Measurements from ENCODE around the gene IL6ST.
"Not testable (repeated sequence)": the region's sequence is repeated elsewhere in the genome, so short reads cannot be mapped to it uniquely, and the experiment has no call there.

IL6ST gene

GRCh38 chr5:56003679-56004078, 8.9 kb upstream of the IL6ST start:
- no peak for DNase-seq

GRCh38 chr5:56003179-56003578, 8.4 kb upstream of the IL6ST start:
- no peak for DNase-seq

DNA sequence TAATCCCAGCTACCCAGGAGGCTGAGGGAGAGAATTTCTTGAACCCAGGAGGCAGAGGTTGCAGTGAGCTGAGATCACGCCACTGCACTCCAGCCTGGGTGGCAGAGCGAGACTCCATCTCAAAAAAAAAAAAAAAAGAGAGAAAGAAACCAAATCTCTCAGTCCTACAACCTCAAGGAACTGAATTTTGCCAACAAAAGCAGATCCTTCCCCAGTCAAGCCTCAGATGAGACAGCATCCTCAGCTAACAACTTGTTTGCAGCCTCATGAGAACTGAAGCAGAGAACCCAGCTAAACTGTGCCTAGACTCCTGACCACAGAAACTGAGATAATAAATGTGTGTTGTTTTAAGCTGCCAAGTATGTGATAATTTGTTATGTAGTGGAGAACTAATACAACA, 7.5 kb upstream of the IL6ST start:
- no peak for DNase-seq

- DNase-seq, result not testable (repeated sequence)
Observed at GRCh38 chr5:56000221-56000620, 5.5 kb upstream of the IL6ST start.

DNA sequence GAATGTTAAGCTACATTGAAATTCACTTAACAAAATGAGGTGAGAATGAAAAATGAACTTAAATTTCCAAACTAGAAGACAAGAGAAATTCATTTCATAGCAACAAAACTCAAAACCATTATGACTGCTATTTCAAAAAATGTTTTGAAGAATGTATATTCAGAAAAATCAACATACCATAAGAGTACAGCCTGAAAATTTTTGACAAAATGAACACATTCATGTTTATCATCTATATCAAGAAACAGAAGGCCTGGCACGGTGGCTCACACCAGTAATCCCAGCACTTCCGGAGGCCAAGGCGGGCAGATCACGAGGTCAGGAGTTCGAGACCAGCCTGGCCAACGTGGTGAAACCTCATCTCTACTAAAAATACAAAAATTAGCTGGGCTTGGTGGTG, 4.2 kb upstream of the IL6ST start:
- DNase-seq, result no peak

- DNase-seq, result no peak
Observed at GRCh38 chr5:55997742-55998351, 3.1 kb upstream of the IL6ST start.

DNA sequence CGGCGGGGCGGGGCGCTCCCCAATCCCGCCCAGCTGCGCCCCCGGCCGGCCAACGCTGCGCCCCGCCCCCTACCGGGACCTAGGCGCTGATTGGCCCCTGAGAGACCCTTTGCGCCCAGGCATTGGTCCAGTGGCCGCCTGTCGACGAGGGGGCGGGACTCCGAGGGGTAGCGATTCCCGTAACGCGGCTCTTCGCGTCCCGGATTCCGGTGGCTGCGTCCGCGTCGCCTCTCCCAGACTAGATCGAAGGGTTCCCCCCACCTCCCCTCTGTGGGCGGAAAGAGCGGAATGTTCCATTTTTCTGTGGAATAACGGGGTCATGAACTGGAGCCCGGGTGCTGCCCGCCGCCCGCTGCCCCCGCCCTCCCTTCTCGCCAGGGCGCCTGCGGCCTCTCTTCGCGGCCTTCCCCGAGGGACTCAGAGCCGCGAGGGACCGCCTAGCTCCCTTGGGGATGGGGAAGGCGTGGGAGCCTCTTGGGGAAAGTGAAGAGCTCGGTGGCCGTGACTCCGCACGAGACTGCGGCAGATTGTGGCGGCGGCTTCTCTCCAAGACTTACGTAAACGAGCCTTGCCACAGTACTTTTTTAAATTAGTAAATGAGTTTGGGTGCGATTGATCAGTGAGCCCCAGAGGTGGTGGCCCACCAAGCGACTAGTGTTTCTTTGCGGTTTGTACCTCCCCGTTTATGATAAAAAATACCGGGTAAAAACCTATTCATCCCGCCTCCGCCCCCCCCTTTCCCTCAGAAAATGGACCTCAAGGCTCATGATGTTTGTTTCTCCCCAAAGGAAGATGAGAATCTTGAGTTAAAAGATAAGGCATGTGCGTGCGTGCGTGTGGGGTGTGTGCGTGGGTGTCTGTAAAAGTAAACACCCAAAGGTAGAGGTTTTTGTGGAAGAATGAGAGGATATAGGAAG, 493 bp upstream of the IL6ST start:
- peak; percentile 93 for DNase-seq

DNA sequence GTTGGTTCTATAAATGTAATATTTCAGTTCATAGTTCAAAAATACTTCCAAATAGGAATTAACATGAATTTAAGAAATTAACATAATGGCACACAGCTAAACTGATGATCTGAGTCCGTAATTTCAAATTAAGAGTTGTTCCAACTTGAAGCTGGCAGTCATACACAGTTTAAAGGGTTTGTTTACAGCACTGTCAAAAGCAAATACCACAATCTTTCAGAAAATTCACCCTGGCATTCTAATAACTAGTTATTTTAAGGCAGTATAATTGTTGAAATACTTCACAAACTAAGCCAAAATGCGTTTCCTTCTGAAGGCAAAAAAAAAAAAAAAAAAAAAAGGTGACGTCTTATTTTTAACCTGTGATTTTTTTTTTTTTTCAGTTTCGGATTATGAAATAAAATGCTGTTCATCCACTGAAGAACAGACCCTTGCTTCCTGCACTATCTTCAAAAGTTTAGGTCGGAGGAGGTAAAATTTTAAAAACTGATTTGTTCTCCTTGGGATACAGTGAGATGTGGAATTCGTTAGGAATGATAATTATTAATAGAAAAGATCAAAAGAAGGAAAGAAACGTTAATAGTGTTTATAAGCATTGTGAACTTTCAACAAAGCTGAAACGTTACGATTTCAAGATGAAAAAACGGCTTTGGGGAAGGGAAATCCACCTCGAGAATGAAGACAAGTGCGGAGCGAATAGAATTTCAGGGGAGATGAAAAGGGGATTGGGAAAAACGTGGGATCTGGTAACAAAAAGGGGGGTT, 850 bp downstream of the IL6ST start:
- no peak for DNase-seq

GRCh38 chr5:55993013-55993412, 1.8 kb downstream of the IL6ST start:
- no peak for DNase-seq

DNA sequence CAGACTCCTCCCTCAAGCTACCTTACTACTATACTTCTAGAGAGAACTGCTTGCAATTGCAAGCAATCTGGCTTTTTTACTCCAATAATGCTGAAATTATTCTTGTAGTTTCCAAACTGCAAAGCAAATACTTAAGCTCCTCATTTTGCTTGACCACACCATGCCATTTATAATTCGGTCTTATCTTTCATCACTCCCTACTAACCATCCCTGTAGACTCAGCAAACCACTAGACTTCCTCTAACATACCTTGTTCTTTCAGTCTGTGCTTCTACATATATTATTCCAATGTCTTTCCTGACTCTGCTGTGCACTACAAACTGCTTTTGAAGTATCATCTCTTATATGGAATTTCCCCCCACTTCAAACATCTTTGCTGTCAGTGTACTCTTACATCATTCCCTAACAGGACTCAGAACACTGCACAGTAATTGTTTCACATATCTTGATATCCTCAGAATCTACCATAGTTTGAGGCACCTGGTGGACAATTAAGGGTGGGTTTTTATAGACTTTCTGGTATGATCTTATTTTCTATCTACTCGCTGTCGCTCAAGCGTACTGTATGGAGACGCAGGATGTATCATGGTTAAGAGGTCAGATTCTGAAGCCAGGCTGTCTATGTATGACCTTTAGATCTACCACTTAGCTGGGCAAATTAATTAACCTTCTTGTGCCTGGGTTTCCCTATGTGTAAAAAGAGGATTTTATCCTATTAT, 2.8 kb downstream of the IL6ST start:
- DNase-seq, result no peak

DNA sequence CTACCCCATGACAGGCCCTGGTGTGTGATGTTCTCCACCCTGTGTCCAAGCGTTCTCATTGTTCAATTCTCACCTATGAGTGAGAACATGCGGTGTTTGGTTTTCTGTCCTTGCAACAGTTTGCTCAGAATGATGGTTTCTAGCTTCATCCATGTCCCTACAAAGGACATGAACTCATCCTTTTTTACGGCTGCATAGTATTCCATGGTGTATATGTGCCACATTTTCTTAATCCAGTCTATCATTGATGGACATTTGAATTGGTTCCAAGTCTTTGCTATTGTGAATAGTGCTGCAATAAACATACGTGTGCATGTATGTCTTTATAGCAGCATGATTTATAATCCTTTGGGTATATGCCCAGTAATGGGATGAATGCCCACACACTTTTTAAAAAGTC, 3.9 kb downstream of the IL6ST start:
- not testable (repeated sequence) for DNase-seq

- DNase-seq, result no peak
Observed at GRCh38 chr5:55989860-55990259, 4.9 kb downstream of the IL6ST start.

DNA sequence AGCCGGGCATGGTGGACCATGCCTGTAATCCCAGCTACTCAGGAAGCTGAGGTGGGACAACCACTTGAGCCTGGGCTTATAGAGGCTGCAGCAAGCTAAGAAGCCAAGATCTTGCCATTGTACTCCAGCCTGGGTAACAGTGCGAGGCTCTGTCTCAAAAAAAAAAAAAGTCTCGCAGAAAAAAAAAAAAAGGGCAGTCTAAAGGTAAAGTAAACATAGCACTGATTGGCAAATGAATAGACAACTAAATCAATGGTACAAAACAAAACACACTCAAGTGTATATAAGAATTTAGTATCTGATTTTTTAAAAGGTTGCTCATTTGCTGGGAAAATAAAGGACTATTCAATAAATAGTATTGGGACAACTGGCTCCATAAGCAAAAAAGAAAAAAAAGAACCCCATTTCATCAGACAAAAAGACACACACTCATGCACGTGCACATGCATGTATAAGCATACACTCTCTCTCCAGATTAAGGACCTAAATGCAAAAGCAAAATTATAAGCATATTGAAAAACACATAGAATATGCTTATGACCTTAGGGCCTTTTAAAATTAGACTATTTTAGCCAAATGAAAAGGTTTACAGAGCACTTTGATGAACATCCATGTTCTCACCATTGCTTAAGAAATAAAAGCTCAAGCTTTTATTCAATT, 5.7 kb downstream of the IL6ST start:
- no peak for DNase-seq

DNA sequence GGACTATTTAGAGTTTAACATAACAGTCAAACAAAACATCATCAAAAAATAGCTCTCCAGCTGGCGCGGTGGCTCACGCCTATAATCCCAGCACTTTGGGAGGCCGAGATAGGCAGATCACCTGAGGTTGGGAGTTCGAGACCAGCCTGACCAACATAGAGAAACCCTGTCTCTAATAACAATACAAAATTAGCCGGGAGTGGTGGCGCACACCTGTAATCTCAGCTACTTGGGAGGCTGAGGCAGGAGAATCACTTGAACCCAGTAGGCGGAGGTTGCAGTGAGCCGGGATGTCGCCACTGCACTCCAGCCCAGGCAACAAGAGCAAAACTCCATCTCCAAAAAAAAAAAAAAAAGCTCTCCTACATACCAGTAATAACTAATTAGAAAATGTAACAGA, 6.3 kb downstream of the IL6ST start:
- DNase-seq, result not testable (repeated sequence)

GRCh38 chr5:55986931-55987330, 7.8 kb downstream of the IL6ST start:
- DNase-seq, result no peak

DNA sequence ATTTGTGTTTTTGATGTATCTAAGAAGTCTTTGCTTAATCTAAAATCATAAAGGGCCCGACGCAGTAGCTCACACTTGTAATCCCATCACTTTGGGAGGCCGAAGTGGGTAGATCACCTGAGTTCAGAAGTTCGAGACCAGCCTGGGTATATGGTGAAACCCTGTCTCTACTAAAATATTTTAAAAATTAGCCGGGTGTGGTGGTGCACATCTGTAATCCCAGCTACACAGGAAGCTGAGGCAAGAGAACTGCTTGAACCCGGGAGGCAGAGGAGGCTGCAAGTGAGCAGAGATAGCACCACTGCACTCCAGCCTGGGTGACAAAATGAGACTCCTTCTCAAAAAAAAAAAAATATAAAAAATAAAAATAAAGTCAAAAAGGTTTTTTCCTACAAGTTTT, 9.6 kb downstream of the IL6ST start:
- DNase-seq, result no peak

GRCh38 chr5:55983986-55984385, 10.8 kb downstream of the IL6ST start:
- no peak for DNase-seq

DNA sequence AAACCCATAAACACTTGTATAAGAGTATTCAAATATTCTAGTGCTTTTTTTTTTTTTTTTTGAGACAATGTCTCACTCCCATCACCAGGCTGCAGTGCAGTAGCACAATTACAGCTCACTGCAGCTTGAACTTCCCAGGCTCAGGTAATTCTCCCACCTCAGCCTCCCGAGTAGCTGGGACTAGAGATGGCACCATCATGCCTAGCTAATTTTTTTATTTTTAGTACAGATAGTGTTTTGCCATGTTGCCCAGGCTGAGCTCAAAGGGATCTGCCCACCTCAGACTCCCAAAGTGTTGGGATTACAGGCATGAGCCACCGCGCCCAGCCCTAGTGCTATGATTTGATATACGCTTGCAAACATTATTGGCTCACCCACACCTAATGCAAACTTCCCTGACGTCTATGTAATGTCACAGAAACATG, 11.8 kb downstream of the IL6ST start:
- DNase-seq, result no peak

GRCh38 chr5:55973296-55973695, 21.5 kb downstream of the IL6ST start:
- no peak for DNase-seq

DNA sequence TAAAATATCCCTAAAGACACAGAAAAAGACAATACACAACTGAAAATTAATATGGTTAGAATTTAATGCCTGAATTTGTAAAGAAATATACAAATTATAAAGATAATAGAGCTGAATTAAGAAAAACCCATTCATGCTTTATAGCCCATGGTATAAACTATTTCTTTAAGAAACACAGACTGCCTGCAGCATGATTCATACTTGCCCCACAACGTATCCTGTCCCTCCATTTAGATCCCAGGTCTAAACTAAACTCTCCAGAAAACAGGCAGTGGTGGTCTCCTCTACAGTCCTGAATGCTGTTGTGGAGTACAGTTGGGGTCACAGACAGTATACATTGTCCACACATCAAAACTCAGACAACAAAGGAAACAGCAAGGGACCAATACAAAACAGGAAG, 24.8 kb downstream of the IL6ST start:
- DNase-seq, result no peak

GRCh38 chr5:55966284-55966683, 28.5 kb downstream of the IL6ST start:
- no peak for DNase-seq

DNA sequence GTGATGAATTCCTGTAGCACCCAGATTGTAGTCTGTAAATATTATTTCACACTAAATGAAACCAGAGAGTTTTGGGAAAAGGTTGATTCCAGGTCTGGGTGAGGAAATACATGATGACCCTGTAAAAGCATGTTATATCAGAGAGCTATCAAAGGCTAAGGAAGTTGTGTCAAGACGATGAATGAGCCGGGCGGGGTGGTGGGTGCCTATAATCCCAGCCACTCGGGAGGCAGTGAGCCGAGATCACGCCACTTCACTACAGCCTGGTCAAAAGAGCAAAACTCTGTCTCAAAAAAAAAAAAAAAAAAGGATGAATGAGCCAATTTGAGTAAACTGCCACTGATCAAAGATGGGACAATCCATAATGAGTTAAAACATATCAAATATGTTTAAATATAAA, 29.2 kb downstream of the IL6ST start:
- DNase-seq, result no peak
